B cell (primary cell): ENCODE measurements around the gene RFX3. TPM values are rescaled to one million over a fixed set of nuclear protein-coding genes. Genes with fewer than 3 reads are reported as not detected.

ENCODE experiments used
- ATAC-seq: fragments of 200-7000 bp; cut with Tn5 transposase; one replicate; pipeline ENCODE4 v1.10.0; 2021; ENCODE audit warnings: low read depth, mild to moderate bottlenecking, moderate number of reproducible peaks, moderate library complexity
- CTCF ChIA-PET: fragments of 350-600 bp; sonication (Branson Sonifier 250); formaldehyde crosslinking; loops from one replicate; lab custom pipeline; 2021; ENCODE audit warnings: antibody characterized with exemption, inconsistent platforms; lab: Charles Lee
- POLR2A ChIA-PET: fragments of 350-600 bp; sonication (Branson Sonifier 250); formaldehyde crosslinking; loops from one replicate; lab custom pipeline; 2021; ENCODE audit warnings: antibody characterized with exemption; lab: Charles Lee
- DNase-seq: peaks from one replicate; pipeline ENCODE4 v3.0.0; 2013
- H2AFZ ChIP-seq: 2 replicates; pipeline ENCODE4 v1.6.1; 2012; ENCODE audit warnings: mild to moderate bottlenecking, low read depth, low read length; ENCODE audit not compliant: insufficient read depth, poor library complexity, severe bottlenecking
- H3K27ac ChIP-seq, 2 donors: 1 replicate in 1 of 2; 2 replicates in 1 of 2; pipeline ENCODE4 v1.5.1; 2012 to 2013; ENCODE audit warnings: low read length in 2 of 2, mild to moderate bottlenecking in 2 of 2, moderate library complexity in 1 of 2
- H3K27me3 ChIP-seq, 4 experiments: fragments of 200-600 bp in 1 of 4; sonication (generic) in 1 of 4; replicated peaks in 1 of 4; 1 replicate in 2 of 4; 2 replicates in 2 of 4; pipeline versions ENCODE4 v1.6.1 to v1.7.0; 2013 to 2016; ENCODE audit warnings: low read length in 3 of 4, mild to moderate bottlenecking in 2 of 4, mixed read lengths in 1 of 4, moderate library complexity in 1 of 4; ENCODE audit not compliant: insufficient read depth in 4 of 4, control insufficient read depth in 3 of 4; ENCODE audit errors: control extremely low read depth in 1 of 4
- H3K36me3 ChIP-seq, 2 experiments: replicated peaks in 1 of 2; 1 replicate in 1 of 2; 2 replicates in 1 of 2; pipeline versions ENCODE4 v1.6.1 to v1.7.1; 2013; ENCODE audit warnings: low read length in 1 of 2; ENCODE audit not compliant: insufficient read depth in 2 of 2, control insufficient read depth in 1 of 2; ENCODE audit errors: control extremely low read depth in 1 of 2, extremely low read depth in 1 of 2
- H3K4me1 ChIP-seq, 2 donors: fragments of 200-600 bp in 1 of 2; sonication (generic) in 1 of 2; 1 replicate in 1 of 2; 2 replicates in 1 of 2; pipeline versions ENCODE4 v1.5.1 to v1.6.1; 2013 to 2017; ENCODE audit warnings: low read length in 2 of 2; ENCODE audit not compliant: control insufficient read depth in 2 of 2, insufficient read depth in 2 of 2
- H3K4me2 ChIP-seq: replicated peaks from 2 replicates; pipeline ENCODE3; 2012; ENCODE audit warnings: mild to moderate bottlenecking, low read depth, low read length; ENCODE audit not compliant: poor library complexity, severe bottlenecking
- H3K4me3 ChIP-seq, 5 experiments: fragments of 200-600 bp in 1 of 5; sonication (generic) in 1 of 5; 1 replicate in 3 of 5; 2 replicates in 2 of 5; pipeline versions ENCODE4 v1.5.1 to v1.7.0; 2011 to 2016; ENCODE audit warnings: low read length in 4 of 5, mild to moderate bottlenecking in 4 of 5, low read depth in 2 of 5, control low read depth in 1 of 5, moderate library complexity in 1 of 5; ENCODE audit not compliant: insufficient read depth in 1 of 5; ENCODE audit errors: control extremely low read depth in 1 of 5, extremely low read depth in 1 of 5
- H3K79me2 ChIP-seq: fragments of 200-600 bp; sonication (generic); one replicate; pipeline ENCODE4 v1.6.0; 2016; ENCODE audit warnings: low read length; ENCODE audit not compliant: control insufficient read depth, insufficient read depth
- H3K9ac ChIP-seq: fragments of 200-600 bp; sonication (generic); 2 replicates; pipeline ENCODE4 v1.6.1; 2017; ENCODE audit warnings: mild to moderate bottlenecking, low read length, moderate library complexity
- H3K9me3 ChIP-seq, 3 donors: one replicate each; pipeline versions ENCODE4 v1.6.1 to v1.7.1; 2013; ENCODE audit warnings: low read length in 2 of 3; ENCODE audit not compliant: control insufficient read depth in 2 of 3, insufficient read depth in 1 of 3; ENCODE audit errors: control extremely low read depth in 1 of 3
- H4K20me1 ChIP-seq: 2 replicates; pipeline ENCODE4 v1.6.0; 2012; ENCODE audit warnings: mild to moderate bottlenecking, low read length; ENCODE audit not compliant: insufficient read depth, control insufficient read depth, poor library complexity, severe bottlenecking
- H3K27ac Mint-ChIP-seq: one replicate; pipeline ENCODE4 v1.8.0; 2021; ENCODE audit warnings: mixed read lengths
- H3K27me3 Mint-ChIP-seq: one replicate; pipeline ENCODE4 v1.8.0; 2021; ENCODE audit warnings: mixed read lengths
- H3K4me1 Mint-ChIP-seq: one replicate; pipeline ENCODE4 v1.8.0; 2021; ENCODE audit warnings: mixed read lengths
- H3K4me3 Mint-ChIP-seq: one replicate; pipeline ENCODE4 v1.8.0; 2021; ENCODE audit warnings: mixed read lengths
- H3K9me3 Mint-ChIP-seq: one replicate; pipeline ENCODE4 v1.8.0; 2022; ENCODE audit warnings: mixed read lengths; ENCODE audit not compliant: insufficient read depth
- EZH2 ChIP-seq: IDR thresholded peaks from 2 replicates; pipeline ENCODE4 v1.6.1; 2012; ENCODE audit warnings: borderline replicate concordance, low read depth, mild to moderate bottlenecking, moderate library complexity, low read length; ENCODE audit not compliant: insufficient read depth, poor library complexity, severe bottlenecking
- WGBS: methylation state at CpG from one replicate; pipeline ENCODE4 v1.1.5; 2013; ENCODE audit warnings: missing lambda C conversion rate; ENCODE audit not compliant: insufficient coverage; 5-methylcytosine and 5-hydroxymethylcytosine counted together
- intact Hi-C: fragments of 100-400 bp; cut with micrococcal nuclease; formaldehyde crosslinking; loops from one replicate; pipeline ENCODE4 v1.10.0; 2022
- polyA plus RNA-seq: library from polyadenylated mRNA; depleted of rRNA; stranded (reverse); fragments of >200 nt; gene quantifications from 2 replicates; pipeline ENCODE4 v1.2.3, GENCODE V29; 2012
- total RNA-seq, 2 donors: library from RNA; stranded (reverse); fragments of 120-200 nt in 1 of 2; gene quantifications; 1 replicate in 1 of 2; 2 replicates in 1 of 2; pipeline versions ENCODE4 v1.2.3 to v1.2.4, GENCODE V29; 2013 to 2022
- TF ChIP-seq, protein P1 (sequence below): fragments of 200-600 bp; IDR thresholded peaks from one replicate; pipeline ENCODE4 v1.8.0; 2022; ENCODE audit warnings: antibody characterized with exemption, mild to moderate bottlenecking

RFX3 gene
- total and polyA plus RNA-seq, 2 donors (not counting 1 experiment from before 2014, with no cell fraction given), result 6.1 to 39.1 TPM

DNA sequence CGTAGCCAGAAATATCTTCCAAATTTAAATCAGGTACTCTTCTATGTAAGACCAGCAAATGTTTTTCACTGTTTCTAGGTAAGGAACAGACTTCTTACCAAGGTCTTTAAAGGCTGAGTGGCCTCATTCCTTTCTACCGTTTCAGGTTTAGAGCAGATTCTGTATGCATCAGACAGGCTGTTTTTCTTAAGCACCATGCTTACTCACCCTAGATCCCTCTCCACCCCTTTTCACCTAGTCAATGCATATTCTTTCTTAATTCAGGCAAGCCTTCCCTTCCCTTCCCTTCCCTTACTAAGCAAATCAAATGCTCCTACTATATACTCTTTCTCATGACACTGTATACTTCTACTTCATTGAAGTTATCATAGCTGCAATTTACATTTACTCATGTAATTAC lies 70.7 kb downstream of the RFX3 start:
- ATAC-seq (no peak), DNase-seq (no peak)
- no peak overlapping the region for H3K4me3 ChIP-seq
- Mint-ChIP-seq H3K27ac (no peak overlapping the region), H3K9me3 (no peaks in the 10 kb centered on the region), H3K27me3 (no peaks in the 10 kb centered on the region), H3K4me3 (no peak overlapping the region), H3K4me1 (peaks cover 3% of the 10 kb centered on the region)
- H3K9me3 ChIP-seq, result no peaks in the 10 kb centered on the region
- intact Hi-C loops, result no loop called here
- H3K36me3 ChIP-seq, result no peaks in the 10 kb centered on the region
- H3K4me1 ChIP-seq, result no peaks in the 10 kb centered on the region
- no peak overlapping the region for H2AFZ ChIP-seq
- no peaks in the 10 kb centered on the region for H3K27me3 ChIP-seq
- no peak overlapping the region for H3K27ac ChIP-seq
- H3K4me2 ChIP-seq, result no peak overlapping the region
- H3K79me2 ChIP-seq, result no peaks in the 10 kb centered on the region
- WGBS, result 100% methylated on average over 2 of the region's 2 CpGs
- peaks cover 5% of the 10 kb centered on the region for H4K20me1 ChIP-seq
- ChIA-PET POLR2A (no interaction called here), CTCF (interaction anchor here (2.9 kb wide), 1 partner anchor 14 kb away, joined by 10 read pairs; no protein-coding TSS in a partner anchor)
- no peak overlapping the region for H3K9ac ChIP-seq
- TF ChIP-seq, protein P1, sequence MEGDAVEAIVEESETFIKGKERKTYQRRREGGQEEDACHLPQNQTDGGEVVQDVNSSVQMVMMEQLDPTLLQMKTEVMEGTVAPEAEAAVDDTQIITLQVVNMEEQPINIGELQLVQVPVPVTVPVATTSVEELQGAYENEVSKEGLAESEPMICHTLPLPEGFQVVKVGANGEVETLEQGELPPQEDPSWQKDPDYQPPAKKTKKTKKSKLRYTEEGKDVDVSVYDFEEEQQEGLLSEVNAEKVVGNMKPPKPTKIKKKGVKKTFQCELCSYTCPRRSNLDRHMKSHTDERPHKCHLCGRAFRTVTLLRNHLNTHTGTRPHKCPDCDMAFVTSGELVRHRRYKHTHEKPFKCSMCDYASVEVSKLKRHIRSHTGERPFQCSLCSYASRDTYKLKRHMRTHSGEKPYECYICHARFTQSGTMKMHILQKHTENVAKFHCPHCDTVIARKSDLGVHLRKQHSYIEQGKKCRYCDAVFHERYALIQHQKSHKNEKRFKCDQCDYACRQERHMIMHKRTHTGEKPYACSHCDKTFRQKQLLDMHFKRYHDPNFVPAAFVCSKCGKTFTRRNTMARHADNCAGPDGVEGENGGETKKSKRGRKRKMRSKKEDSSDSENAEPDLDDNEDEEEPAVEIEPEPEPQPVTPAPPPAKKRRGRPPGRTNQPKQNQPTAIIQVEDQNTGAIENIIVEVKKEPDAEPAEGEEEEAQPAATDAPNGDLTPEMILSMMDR, result no peak
- TF ChIP-seq EZH2, result no peak

DNA sequence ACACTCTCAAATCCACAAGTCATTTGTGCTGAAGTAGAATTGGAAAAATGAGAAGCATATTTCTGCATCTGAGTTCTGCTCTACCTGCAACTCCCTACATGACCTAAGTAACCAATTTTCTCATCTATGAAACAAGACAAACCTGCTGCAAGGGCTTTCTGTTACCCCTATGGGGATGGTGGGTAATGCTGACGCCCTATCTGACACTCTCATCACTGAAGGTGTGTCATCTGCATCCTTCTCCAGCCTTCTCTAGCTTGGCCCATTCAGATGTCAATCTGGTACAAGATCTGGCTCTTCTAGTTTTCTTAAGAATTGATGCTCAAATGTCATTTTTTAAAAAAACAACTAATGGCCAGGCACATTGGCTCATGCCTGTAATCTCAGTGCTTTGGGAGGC lies 73.8 kb downstream of the RFX3 start:
- Histone ChIP-seq H3K4me3 (no peak overlapping the region), H3K27me3 (no peaks in the 10 kb centered on the region), H3K9me3 (no peaks in the 10 kb centered on the region), H3K27ac (no peak overlapping the region), H4K20me1 (peaks cover 5% of the 10 kb centered on the region), H3K4me1 (no peaks in the 10 kb centered on the region), H3K9ac (no peak overlapping the region), H3K4me2 (no peak overlapping the region), H2AFZ (no peak overlapping the region), H3K36me3 (no peaks in the 10 kb centered on the region), H3K79me2 (no peaks in the 10 kb centered on the region)
- no peaks in the 10 kb centered on the region for H3K27me3 Mint-ChIP-seq
- intact Hi-C loops, result no loop called here
- ATAC-seq, result no peak
- no peak overlapping the region for H3K27ac Mint-ChIP-seq
- no peak overlapping the region for H3K4me3 Mint-ChIP-seq
- WGBS, result 100% methylated on average over 1 of the region's 1 CpG
- no peaks in the 10 kb centered on the region for H3K9me3 Mint-ChIP-seq
- no peaks in the 10 kb centered on the region for H3K4me1 Mint-ChIP-seq
- no peak for DNase-seq
- POLR2A ChIA-PET, result no interaction called here
- no peak for TF ChIP-seq EZH2
- TF ChIP-seq, protein P1, result no peak
- CTCF ChIA-PET, result interaction anchor here (3.8 kb wide), 1 partner anchor 11 kb away, joined by 19 read pairs; no protein-coding TSS in a partner anchor
